Activated T-cell treated with anti-CD3 and anti-CD28 coated beads, Interleukin-2, amount 50 U/mL, for 1 hour (primary cell): ENCODE results near the gene MICAL3.

Experiments
- DNase-seq: peaks from one replicate; pipeline ENCODE4 v3.0.0-alpha.2; 2020

MICAL3 gene

DNA sequence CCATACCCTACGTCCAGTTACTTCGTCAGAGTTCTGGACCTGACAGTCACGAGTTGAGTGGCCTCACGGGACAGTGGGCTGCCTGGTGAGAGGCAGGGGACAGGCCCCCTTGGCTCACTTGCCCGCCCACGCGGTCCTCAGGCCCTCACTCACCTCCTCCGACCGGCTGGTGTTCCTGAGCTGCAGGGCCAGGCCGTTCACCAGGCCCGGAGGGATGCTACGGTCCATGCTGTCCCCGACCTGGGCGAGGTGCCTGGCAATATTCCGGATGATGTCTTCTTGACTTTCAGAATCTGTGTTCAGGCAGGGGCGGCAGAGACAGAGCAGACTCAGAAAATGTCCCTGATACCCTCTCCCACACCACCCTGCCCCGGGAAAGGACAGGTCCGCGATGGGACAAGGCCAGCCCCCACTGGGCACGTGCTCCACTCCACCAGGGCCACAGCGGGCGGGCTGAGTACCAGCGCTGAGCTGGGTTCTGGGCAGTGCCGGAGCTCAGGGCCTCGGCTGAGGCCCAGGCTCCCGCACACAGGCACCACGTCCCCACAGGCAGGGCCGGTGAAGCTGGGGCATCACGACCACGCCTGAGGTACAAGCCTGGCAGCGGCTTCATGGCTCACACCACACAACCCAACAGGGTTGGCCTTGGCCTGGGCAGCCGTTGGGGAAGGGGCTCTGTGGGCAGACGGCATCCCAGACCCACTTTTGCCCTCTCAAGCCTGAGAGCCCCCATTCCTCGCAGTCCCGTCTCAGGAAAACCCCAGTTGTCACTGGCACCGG, 285.0 kb downstream of the MICAL3 start:
- DNase-seq: no peak

- no peak for DNase-seq
Measured at GRCh38 chr22:17738386-17739128, 285.8 kb downstream of the MICAL3 start.
